ENCODE measurements around the gene SMU1.

SMU1 gene

DNA sequence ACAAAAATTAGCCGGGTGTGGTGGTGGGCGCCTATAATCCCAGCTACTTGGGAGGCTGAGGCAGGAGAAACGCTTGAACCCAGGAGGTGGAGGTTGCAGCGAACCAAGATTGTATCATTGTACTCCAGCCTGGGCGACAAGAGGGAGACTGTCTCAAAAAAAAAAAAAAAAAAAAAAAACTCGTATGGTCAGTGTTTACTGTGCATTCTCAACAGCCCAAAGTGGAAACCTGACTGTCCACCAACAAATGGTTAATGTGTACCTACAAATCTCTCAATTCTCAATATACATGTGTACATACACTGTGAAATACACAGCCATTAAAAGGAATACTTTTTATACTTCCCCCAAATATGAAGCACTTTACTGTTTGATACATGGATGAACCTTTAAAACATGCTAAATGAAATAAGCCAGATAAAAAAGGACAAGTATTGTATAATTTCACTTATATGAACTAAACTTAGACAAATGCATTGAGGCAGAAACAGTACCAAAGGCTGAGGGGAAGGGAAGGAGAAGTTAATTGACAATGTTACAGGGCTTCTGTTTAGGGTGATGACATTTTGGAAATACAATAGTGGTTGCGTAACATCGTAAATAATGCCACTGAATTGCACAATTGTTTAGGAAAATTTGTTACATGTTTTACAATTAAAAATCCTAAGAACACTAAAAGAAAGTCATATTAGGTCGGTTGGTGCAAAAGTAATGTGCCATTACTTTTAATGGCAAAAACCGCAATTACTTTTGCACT is 34.9 kb downstream of the SMU1 start:
- no peak for DNase-seq (ENCODE audit: low spot score)
- no peak overlapping the region for H2BK15ac ChIP-seq (ENCODE audit: low read length)
- H3K79me1 ChIP-seq (ENCODE audit: low read depth, low read length), result no peaks in the 10 kb centered on the region
- no peaks in the 10 kb centered on the region for H3K4me1 ChIP-seq (ENCODE audit: control insufficient read depth in 2 of 2, insufficient read depth in 1 of 2, low read depth in 1 of 2, low read length in 2 of 2)
- no peak overlapping the region for H2AFZ ChIP-seq (ENCODE audit: low read length)
- no peak overlapping the region for H2BK120ac ChIP-seq (ENCODE audit: low read depth, low read length)
- no peak overlapping the region for H4K8ac ChIP-seq (ENCODE audit: low read depth, low read length)
- H3K36me3 ChIP-seq (replicated peaks in 1 of 2; ENCODE audit: control insufficient read depth in 2 of 2, insufficient read depth in 2 of 2, low read length in 2 of 2), result peaks cover 16 to 78% of the 10 kb centered on the region in 2 donors
- no peaks in the 10 kb centered on the region for H3K27me3 ChIP-seq (ENCODE audit: control insufficient read depth in 3 of 3, insufficient read depth in 3 of 3, low read depth in 1 of 3, low read length in 3 of 3)
- H3K27ac ChIP-seq (replicated peaks; ENCODE audit: low read length), result no peak overlapping the region
- H3K18ac ChIP-seq (ENCODE audit: low read length), result no peak overlapping the region
- no peaks in the 10 kb centered on the region for H3K9me3 ChIP-seq (replicated peaks in 1 of 2; ENCODE audit: control insufficient read depth in 2 of 2, insufficient read depth in 1 of 2, low read depth in 1 of 2, low read length in 2 of 2)
- no CpG with 5 or more reads among the region's 10 CpGs for WGBS, 2 donors (ENCODE audit: extremely low coverage in 2 of 2, insufficient read length in 2 of 2, insufficient replicate concordance in 1 of 2)
- no peak overlapping the region for H2BK5ac ChIP-seq (ENCODE audit: low read length)
- no peak overlapping the region for H2AK5ac ChIP-seq (ENCODE audit: low read depth, low read length)
- H4K91ac ChIP-seq (ENCODE audit: low read depth, low read length, poor library complexity), result no peak overlapping the region
- no peak overlapping the region for H3K4me2 ChIP-seq (ENCODE audit: insufficient read depth, low read length, poor library complexity, severe bottlenecking)
- no peak overlapping the region for H3K23ac ChIP-seq (ENCODE audit: low read depth, low read length, poor library complexity)
- H3K14ac ChIP-seq (ENCODE audit: low read length), result no peak overlapping the region
- H3K9ac ChIP-seq (ENCODE audit: low read depth, low read length, poor library complexity), result no peak overlapping the region
- H3K4me3 ChIP-seq (ENCODE audit: low read length in 2 of 2), result no peak overlapping the region
- H2BK12ac ChIP-seq (ENCODE audit: low read length), result no peak overlapping the region
- no peak overlapping the region for H3K4ac ChIP-seq (ENCODE audit: low read length)

DNA sequence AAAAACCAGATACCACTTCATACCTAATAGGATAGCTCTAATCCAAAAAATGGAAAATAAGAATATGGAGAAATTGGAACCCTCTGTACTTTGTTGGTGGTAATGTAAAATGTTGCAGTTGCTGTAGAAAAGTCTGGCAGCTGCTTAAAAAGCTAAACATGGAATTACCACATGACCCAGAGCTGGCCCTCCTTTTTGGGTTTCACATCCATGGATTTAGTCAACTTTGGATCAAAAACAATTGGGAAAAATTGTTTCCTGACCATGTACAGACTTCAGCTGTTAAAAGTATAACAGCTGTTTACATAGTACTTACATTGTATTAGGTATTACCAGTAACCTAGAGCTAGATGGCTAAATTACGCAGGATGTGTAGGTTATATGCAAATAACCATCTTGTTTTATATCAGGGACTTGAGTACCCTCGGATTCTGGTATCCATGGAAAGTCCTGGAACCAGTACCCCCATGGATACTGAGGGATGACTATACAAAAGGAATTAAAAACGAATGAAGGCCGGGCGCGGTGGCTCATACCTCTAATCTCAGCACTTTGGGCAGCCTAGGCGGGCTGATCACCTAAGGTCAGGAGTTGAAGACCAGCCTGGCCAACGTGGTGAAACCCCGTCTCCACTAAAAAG is 35.6 kb downstream of the SMU1 start:
- no peak overlapping the region for H2AK5ac ChIP-seq (ENCODE audit: low read depth, low read length)
- no peaks in the 10 kb centered on the region for H3K27me3 ChIP-seq (ENCODE audit: control insufficient read depth in 3 of 3, insufficient read depth in 3 of 3, low read depth in 1 of 3, low read length in 3 of 3)
- no CpG with 5 or more reads among the region's 9 CpGs for WGBS, 2 donors (ENCODE audit: extremely low coverage in 2 of 2, insufficient read length in 2 of 2, insufficient replicate concordance in 1 of 2)
- H3K36me3 ChIP-seq (replicated peaks in 1 of 2; ENCODE audit: control insufficient read depth in 2 of 2, insufficient read depth in 2 of 2, low read length in 2 of 2), result peaks cover 22 to 79% of the 10 kb centered on the region in 2 donors
- no peak overlapping the region for H2BK5ac ChIP-seq (ENCODE audit: low read length)
- no peak overlapping the region for H2AFZ ChIP-seq (ENCODE audit: low read length)
- H3K79me1 ChIP-seq (ENCODE audit: low read depth, low read length), result no peaks in the 10 kb centered on the region
- H3K9ac ChIP-seq (ENCODE audit: low read depth, low read length, poor library complexity), result no peak overlapping the region
- no peak overlapping the region for H3K14ac ChIP-seq (ENCODE audit: low read length)
- H2BK120ac ChIP-seq (ENCODE audit: low read depth, low read length), result no peak overlapping the region
- no peak overlapping the region for H2BK12ac ChIP-seq (ENCODE audit: low read length)
- no peak overlapping the region for H4K91ac ChIP-seq (ENCODE audit: low read depth, low read length, poor library complexity)
- no peak overlapping the region for H4K8ac ChIP-seq (ENCODE audit: low read depth, low read length)
- H2BK15ac ChIP-seq (ENCODE audit: low read length), result no peak overlapping the region
- H3K4ac ChIP-seq (ENCODE audit: low read length), result no peak overlapping the region
- H3K4me2 ChIP-seq (ENCODE audit: insufficient read depth, low read length, poor library complexity, severe bottlenecking), result no peak overlapping the region
- no peaks in the 10 kb centered on the region for H3K9me3 ChIP-seq (replicated peaks in 1 of 2; ENCODE audit: control insufficient read depth in 2 of 2, insufficient read depth in 1 of 2, low read depth in 1 of 2, low read length in 2 of 2)
- no peak overlapping the region for H3K18ac ChIP-seq (ENCODE audit: low read length)
- no peak overlapping the region for H3K23ac ChIP-seq (ENCODE audit: low read depth, low read length, poor library complexity)
- no peaks in the 10 kb centered on the region for H3K4me1 ChIP-seq (ENCODE audit: control insufficient read depth in 2 of 2, insufficient read depth in 1 of 2, low read depth in 1 of 2, low read length in 2 of 2)
- DNase-seq (ENCODE audit: low spot score), result no peak
- H3K27ac ChIP-seq (replicated peaks; ENCODE audit: low read length), result no peak overlapping the region
- H3K4me3 ChIP-seq (ENCODE audit: low read length in 2 of 2), result no peak overlapping the region

DNA sequence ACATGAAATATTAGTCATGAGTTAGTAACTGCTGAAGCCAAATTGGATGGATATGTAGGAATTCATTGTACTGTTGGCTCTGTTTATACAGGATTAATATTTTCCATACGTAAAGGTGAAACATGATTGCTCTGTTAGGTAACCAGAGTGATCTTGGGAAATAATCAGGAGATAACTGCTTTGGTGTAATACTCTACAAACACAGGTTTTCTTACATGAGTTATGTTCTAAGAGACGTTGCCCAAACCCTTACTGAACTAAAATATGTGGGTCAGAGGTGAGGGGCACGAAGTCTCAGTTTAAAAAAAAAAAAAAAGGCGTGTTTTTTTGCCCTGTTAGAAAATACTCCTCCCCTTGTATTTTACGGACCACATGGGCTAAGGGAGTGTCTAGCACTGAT is 43.6 kb downstream of the SMU1 start:
- Histone ChIP-seq H3K9ac (ENCODE audit: low read depth, low read length, poor library complexity) (no peak overlapping the region), H3K14ac (ENCODE audit: low read length) (no peak overlapping the region), H3K4ac (ENCODE audit: low read length) (no peak overlapping the region), H3K4me3 (ENCODE audit: low read length in 2 of 2) (no peak overlapping the region), H3K36me3 (replicated peaks in 1 of 2; ENCODE audit: control insufficient read depth in 2 of 2, insufficient read depth in 2 of 2, low read length in 2 of 2) (peaks cover 33 to 100% of the 10 kb centered on the region in 2 donors), H3K27ac (replicated peaks; ENCODE audit: low read length) (no peak overlapping the region), H3K4me2 (ENCODE audit: insufficient read depth, low read length, poor library complexity, severe bottlenecking) (no peak overlapping the region), H3K4me1 (ENCODE audit: control insufficient read depth in 2 of 2, insufficient read depth in 1 of 2, low read depth in 1 of 2, low read length in 2 of 2) (no peaks in the 10 kb centered on the region), H2AK5ac (ENCODE audit: low read depth, low read length) (no peak overlapping the region), H2BK15ac (ENCODE audit: low read length) (no peak overlapping the region), H2BK5ac (ENCODE audit: low read length) (no peak overlapping the region), H3K79me1 (ENCODE audit: low read depth, low read length) (no peaks in the 10 kb centered on the region), H3K27me3 (ENCODE audit: control insufficient read depth in 3 of 3, insufficient read depth in 3 of 3, low read depth in 1 of 3, low read length in 3 of 3) (no peaks in the 10 kb centered on the region), H3K18ac (ENCODE audit: low read length) (no peak overlapping the region), H3K9me3 (replicated peaks in 1 of 2; ENCODE audit: control insufficient read depth in 2 of 2, insufficient read depth in 1 of 2, low read depth in 1 of 2, low read length in 2 of 2) (no peaks in the 10 kb centered on the region), H4K8ac (ENCODE audit: low read depth, low read length) (no peak overlapping the region), H4K91ac (ENCODE audit: low read depth, low read length, poor library complexity) (no peak overlapping the region), H3K23ac (ENCODE audit: low read depth, low read length, poor library complexity) (no peak overlapping the region), H2BK12ac (ENCODE audit: low read length) (no peak overlapping the region), H2BK120ac (ENCODE audit: low read depth, low read length) (no peak overlapping the region), H2AFZ (ENCODE audit: low read length) (no peak overlapping the region)
- no peak for DNase-seq (ENCODE audit: low spot score)
- WGBS, 2 donors (ENCODE audit: extremely low coverage in 2 of 2, insufficient read length in 2 of 2, insufficient replicate concordance in 1 of 2), result no CpG with 5 or more reads among the region's 5 CpGs

DNA sequence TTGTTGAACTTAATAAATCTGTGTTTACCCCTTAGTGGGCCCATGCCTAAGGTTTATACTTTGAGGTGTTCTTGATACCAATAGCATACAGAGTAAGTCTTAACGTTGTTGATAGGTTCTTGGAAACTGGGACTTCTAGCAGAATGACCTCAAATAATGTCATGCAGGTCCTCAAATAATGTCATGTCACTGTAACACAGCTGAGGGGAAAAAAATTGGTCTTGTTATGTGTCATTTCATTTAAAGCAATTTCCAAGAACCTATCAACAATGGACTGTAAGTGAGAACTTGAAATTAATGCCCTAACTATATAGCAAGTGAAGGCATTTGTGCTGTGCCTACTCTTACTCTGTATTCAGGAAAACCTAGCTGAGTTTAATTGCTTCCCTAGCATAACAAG is 44.2 kb downstream of the SMU1 start:
- WGBS, 2 donors (ENCODE audit: extremely low coverage in 2 of 2, insufficient read length in 2 of 2, insufficient replicate concordance in 1 of 2), result no CpG with 5 or more reads among the region's 1 CpG
- H3K4ac ChIP-seq (ENCODE audit: low read length), result no peak overlapping the region
- no peak overlapping the region for H3K18ac ChIP-seq (ENCODE audit: low read length)
- H3K23ac ChIP-seq (ENCODE audit: low read depth, low read length, poor library complexity), result no peak overlapping the region
- H3K27ac ChIP-seq (replicated peaks; ENCODE audit: low read length), result no peak overlapping the region
- H3K4me1 ChIP-seq (ENCODE audit: control insufficient read depth in 2 of 2, insufficient read depth in 1 of 2, low read depth in 1 of 2, low read length in 2 of 2), result no peaks in the 10 kb centered on the region
- H3K4me3 ChIP-seq (ENCODE audit: low read length in 2 of 2), result no peak overlapping the region
- no peak overlapping the region for H3K9ac ChIP-seq (ENCODE audit: low read depth, low read length, poor library complexity)
- H4K91ac ChIP-seq (ENCODE audit: low read depth, low read length, poor library complexity), result no peak overlapping the region
- H3K4me2 ChIP-seq (ENCODE audit: insufficient read depth, low read length, poor library complexity, severe bottlenecking), result no peak overlapping the region
- H4K8ac ChIP-seq (ENCODE audit: low read depth, low read length), result no peak overlapping the region
- no peaks in the 10 kb centered on the region for H3K79me1 ChIP-seq (ENCODE audit: low read depth, low read length)
- no peak overlapping the region for H3K14ac ChIP-seq (ENCODE audit: low read length)
- H3K9me3 ChIP-seq (replicated peaks in 1 of 2; ENCODE audit: control insufficient read depth in 2 of 2, insufficient read depth in 1 of 2, low read depth in 1 of 2, low read length in 2 of 2), result no peaks in the 10 kb centered on the region
- H3K27me3 ChIP-seq (ENCODE audit: control insufficient read depth in 3 of 3, insufficient read depth in 3 of 3, low read depth in 1 of 3, low read length in 3 of 3), result no peaks in the 10 kb centered on the region
- no peak overlapping the region for H2BK15ac ChIP-seq (ENCODE audit: low read length)
- H2AK5ac ChIP-seq (ENCODE audit: low read depth, low read length), result no peak overlapping the region
- peaks cover 37 to 100% of the 10 kb centered on the region in 2 donors for H3K36me3 ChIP-seq (replicated peaks in 1 of 2; ENCODE audit: control insufficient read depth in 2 of 2, insufficient read depth in 2 of 2, low read length in 2 of 2)
- no peak overlapping the region for H2BK120ac ChIP-seq (ENCODE audit: low read depth, low read length)
- DNase-seq (ENCODE audit: low spot score), result no peak
- H2BK5ac ChIP-seq (ENCODE audit: low read length), result no peak overlapping the region
- H2AFZ ChIP-seq (ENCODE audit: low read length), result no peak overlapping the region
- H2BK12ac ChIP-seq (ENCODE audit: low read length), result no peak overlapping the region

Measured in neuronal stem cell (in vitro differentiated cells).